Measurements from ENCODE around the gene PFKL.

PFKL gene

DNA sequence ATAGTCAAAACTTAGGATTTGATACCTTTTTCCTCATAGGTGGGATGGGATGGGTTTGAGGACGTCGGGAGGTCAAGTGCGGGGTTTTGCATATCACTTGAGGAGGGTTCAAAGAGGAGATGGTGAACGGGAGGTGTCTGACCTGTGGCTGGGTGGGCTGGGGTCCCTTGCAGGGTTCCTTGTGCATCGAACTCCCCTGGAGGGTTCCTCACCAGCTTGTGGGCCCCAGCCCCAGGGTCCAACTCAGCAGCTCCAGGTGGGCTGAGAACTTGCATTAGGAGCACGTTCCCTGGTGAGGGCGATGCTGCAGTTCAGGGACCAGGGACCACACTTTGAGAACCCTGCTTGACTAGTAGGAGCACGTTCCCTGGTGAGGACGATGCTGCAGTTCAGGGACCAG is 76.8 kb downstream of the PFKL start:
- no peak overlapping the region for H3K9ac ChIP-seq (ENCODE audit: low read depth, low read length)
- H3K27me3 ChIP-seq (ENCODE audit: insufficient read depth, low read length, poor library complexity): no peaks in the 10 kb centered on the region
- no peaks in the 10 kb centered on the region for H3K9me3 ChIP-seq (ENCODE audit: insufficient read depth, low read length, severe bottlenecking)
- H3K79me2 ChIP-seq (ENCODE audit: insufficient read depth, low read length): no peaks in the 10 kb centered on the region
- H4K20me1 ChIP-seq (ENCODE audit: insufficient read depth, low read length): no peaks in the 10 kb centered on the region
- ATAC-seq (ENCODE audit: insufficient read depth, low read depth) (no peak), DNase-seq (no peak)
- no peaks in the 10 kb centered on the region for H3K4me1 ChIP-seq (ENCODE audit: insufficient read depth, low read length)
- TF ChIP-seq EZH2 (IDR thresholded peaks at IDR 0.05; ENCODE audit: borderline replicate concordance, low read depth, low read length, severe bottlenecking): no peak
- TF ChIP-seq CTCF (IDR thresholded peaks at IDR 0.05; ENCODE audit: borderline replicate concordance, extremely low read depth, low read length, poor library complexity, severe bottlenecking): no peak
- H2AFZ ChIP-seq (ENCODE audit: low read depth, low read length): no peak overlapping the region
- H3K4me2 ChIP-seq (ENCODE audit: insufficient read depth, low read length): no peak overlapping the region
- H3K36me3 ChIP-seq (ENCODE audit: insufficient read depth, low read length): no peaks in the 10 kb centered on the region
- no peak overlapping the region for H3K4me3 ChIP-seq (ENCODE audit: low read depth in 1 of 2, low read length in 2 of 2)
- H3K27ac ChIP-seq (ENCODE audit: low read length): no peak overlapping the region
